Measurements from ENCODE around the gene SUPT4H1.

- TF ChIP-seq CTCF (IDR thresholded peaks at IDR 0.05) (peak in 1 of 5 experiments; percentile 13), POLR2A (IDR thresholded peaks at IDR 0.05) (peak in 1 of 2 donors; percentile 41), EP300 (IDR thresholded peaks at IDR 0.05) (peak in 1 of 2 donors; percentile 57)
Measured at GRCh38 chr17:58337600-58338453, 14.2 kb downstream of the SUPT4H1 start.
